GM18520 (cell line): Measurements from ENCODE around the gene TMEM147.

Experiments used
- ATAC-seq: cut with Tn5 transposase; IDR thresholded peaks from one replicate; pipeline ENCODE4 v1.9.1; 2021; ENCODE audit not compliant: unreplicated experiment

TMEM147 gene

GRCh38 chr19:35545855-35546381 lies 492 bp downstream of the TMEM147 start:
- ATAC-seq, result peak; percentile 37

DNA sequence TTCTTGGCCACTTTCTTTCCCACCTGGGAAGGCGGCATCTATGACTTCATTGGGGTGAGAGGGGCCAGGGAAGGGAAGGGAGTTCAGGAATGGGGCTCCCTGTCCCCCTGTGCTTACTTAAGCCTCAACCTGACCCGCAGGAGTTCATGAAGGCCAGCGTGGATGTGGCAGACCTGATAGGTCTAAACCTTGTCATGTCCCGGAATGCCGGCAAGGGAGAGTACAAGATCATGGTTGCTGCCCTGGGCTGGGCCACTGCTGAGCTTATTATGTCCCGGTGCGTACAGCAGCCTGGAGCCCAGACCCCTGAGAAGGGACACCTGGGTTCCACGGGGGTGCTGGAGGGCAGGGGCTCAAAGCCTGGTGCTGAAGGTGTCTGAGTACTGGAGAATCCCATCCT lies 1.1 kb downstream of the TMEM147 start:
- ATAC-seq, result no peak

GRCh38 chr19:35549174-35549788 lies 3.9 kb downstream of the TMEM147 start:
- no peak for ATAC-seq

GRCh38 chr19:35549879-35550523 lies 4.6 kb downstream of the TMEM147 start:
- no peak for ATAC-seq

- ATAC-seq, result no peak
These were observed 5.8 kb downstream of the TMEM147 start for GRCh38 chr19:35551091-35551810.

DNA sequence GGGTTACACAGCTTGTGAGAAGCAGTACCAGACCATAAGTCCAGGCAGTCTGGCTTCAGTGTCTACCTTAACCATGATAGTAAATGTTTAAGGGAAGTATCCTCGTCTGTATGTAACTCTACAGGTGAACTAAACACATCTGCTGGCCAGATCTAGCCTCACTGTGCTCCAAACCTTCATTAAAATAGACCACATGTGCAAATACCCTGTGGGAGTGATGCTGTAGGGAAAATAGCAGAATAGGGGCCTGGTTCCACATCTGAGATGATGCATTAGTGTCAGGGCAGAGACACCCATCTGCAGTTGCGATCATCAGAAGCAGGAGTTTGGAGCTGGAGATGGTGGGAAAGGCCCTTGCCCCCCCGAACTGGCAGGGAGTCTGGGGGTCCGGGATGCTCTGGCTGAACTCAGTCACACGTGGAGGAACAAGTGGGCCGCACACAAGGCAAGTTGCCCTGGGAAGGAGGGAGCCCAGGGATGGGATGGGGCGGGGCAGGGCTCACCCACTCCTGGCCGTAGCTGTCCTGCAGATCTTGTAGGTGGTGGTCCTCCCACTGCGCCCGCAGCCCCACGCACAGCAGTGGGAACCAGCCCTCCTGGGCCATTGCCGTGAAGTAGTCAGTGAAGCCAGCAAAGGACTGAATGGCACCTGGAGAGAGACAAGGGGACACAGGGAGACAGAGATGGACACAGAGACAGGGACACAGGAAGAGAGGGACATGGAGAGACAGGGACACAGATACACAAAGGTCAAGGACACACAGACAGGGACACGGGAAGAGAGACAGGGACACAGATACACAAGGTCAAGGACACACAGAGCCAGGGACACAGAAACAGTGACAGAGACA lies 7.3 kb downstream of the TMEM147 start:
- no peak for ATAC-seq

DNA sequence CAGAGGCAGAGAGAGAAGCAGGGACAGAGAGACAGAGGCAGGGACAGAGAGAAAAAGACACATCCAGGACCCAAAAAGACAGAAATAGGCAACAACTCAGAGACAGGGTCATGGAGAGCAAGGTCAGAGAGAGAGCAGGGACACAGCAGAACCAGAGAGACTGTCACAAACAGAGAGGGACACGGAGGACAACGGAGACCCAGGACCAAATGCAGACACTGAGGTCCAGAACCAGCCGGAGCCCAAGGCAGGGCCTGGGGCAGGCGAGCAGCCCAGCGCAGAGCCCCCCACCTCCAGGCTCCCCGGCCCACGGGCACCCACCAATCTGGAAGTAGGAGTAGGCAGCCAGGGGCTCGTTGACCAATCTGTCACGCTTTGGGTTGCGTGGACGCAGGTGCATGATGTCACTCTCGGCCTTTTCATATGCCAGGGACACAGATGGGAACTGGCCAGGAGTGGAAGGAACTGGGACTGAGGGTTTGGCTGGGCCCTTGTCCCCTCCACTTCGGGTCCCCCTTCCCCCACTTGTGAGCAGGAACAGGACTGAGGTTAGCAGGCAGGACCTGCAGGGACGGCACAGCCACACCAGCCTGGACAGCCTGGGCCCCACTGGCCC lies 8.1 kb downstream of the TMEM147 start:
- ATAC-seq, result no peak

GRCh38 chr19:35554076-35554475 lies 8.7 kb downstream of the TMEM147 start:
- ATAC-seq, result no peak

DNA sequence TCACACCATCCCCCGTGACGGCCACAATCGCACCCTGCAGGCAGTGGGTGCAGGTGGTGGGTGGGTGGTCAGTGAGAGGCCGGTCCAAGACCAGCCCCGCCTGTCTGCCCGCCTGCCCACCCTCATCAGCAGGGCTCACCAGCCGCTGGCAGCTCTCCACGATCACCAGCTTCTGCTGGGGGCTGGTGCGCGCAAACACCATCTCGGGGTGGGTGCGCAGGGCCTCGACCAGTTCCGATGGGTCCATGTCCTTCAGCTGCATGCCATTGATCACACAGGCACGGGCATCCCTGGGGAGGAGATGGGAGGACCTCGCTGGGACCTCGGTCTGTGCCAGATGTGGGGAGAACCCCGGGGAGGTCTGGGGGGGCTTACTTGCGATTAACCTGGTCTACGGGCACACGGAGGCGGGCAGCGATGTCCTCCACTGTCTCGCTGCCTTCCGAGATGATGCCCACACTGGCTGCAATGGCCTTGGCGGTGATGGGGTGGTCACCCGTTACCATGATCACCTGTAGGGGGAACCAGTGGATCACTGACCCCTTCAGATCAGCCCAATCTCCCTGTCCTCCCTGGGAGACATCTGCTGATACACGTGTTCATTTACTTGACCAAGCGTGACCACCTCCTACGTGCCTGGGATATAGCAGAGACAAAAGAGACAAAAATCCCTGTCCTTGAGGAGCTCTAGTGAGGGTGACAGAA lies 10.0 kb downstream of the TMEM147 start:
- ATAC-seq, result no peak

- no peak for ATAC-seq
These were observed 10.7 kb downstream of the TMEM147 start for GRCh38 chr19:35556025-35556590.

DNA sequence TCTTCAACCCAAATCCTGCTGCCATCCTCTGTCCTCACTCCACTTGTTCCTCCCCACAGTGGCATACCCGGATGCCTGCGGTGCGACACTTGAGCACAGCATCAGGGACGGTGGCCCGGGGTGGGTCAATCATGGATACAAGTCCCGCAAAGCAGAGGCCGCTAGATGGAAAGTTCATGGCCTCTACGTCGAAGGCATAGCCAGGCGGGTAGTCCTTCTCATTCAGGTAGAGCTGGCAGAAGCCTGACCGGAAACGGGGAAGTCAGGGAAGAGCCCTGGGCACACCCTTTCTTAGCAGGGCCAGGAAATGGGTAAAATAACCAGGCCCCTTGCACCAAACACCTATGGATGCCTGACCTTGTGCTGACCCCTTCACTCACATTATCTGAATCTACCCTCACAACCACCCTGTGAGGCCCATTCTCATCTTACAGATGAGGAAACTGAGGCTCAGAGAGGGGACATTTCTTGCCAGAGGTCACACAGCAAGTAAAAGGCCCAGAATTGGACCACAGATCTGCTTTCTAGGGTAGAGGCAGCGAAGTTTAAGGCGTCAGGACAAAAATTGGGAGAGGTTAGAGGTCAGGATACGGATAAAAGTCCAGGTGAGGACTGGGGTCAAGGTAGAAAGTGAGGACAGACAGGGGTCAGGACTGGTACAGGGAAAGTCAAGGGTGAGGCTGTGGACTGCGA lies 11.6 kb downstream of the TMEM147 start:
- no peak for ATAC-seq

DNA sequence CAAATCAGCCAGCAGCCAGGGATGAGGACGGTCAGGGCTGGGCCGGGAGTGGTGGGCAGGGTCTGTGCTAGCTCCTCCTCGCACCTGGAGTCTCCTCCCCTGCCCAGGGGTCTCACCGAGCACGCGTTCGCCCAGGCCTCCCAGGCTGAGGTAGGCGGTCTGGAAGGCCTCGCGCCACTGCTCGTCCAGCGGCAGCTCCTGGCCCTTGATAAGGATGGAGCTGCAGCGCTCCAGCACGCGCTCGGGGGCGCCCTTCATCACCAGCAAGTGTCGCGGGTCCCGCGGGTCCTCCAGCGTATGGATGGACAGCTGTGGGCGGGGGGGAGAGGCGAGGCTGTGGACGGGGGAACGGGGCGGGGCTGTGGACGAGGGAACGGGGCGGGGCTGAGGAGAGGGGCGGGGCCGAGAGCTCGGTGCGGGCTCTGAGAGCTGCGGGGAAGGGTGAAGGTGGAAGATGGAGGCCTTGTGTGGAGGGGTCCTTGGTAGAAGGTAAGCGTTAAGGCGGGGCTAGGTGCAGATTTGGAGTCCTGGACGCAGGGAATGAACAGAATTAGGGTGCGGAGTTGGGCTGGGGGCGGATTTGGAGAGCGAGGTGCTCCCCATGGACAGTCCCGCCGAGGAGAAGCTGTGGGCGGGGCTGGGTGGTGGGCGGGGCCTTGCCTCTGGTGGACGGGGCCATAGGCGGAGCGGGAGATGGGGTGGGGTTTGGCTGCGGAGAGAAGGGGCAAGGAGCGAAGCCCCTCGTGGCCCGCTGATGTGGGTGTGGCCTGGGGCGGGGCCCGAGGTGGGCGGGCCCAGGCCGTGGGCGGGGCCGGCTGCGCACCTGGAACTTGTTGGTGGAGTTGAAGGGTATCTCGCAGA lies 12.3 kb downstream of the TMEM147 start:
- ATAC-seq, result no peak

DNA sequence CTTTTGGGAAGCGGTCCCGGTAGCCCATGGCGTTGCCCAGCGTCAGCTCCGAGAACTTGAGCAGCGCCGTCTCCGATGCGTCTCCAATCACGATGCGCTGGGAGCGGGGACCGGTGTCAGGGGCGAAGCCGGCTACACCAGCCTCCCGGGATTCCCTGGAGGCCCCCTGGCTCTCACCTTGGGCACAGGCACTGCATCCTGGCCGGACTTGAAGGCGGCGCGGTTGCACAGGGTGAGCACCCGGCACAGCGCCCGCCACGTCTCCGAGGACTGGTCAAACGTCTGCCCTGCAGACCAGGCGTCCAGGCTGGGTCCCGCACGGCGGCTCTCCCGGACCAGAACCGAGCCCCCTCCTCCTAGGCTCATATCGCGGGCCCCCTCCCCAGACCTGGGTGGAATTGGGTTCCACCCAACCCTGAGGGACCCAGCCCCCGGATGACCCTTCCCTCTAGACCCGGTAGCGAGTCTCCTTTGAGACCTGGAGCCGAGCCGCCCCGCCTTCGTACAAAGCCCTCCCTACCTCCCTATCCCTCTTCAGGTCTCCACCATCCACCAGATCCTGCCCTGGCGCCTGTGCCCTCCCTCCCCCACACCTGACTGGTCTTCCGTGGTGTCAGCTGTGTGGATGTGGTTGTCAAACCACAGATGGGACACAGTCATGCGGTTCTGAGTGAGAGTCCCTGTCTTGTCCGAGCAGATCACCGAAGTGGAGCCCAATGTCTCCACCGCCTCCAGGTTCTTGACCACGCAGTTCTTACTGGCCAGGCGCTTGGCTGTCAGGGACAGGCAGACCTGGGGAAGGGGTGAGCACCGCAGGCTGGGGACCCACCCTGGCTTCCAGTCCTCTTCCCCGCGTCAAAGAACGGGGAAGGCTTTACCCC lies 13.2 kb downstream of the TMEM147 start:
- ATAC-seq, result no peak

DNA sequence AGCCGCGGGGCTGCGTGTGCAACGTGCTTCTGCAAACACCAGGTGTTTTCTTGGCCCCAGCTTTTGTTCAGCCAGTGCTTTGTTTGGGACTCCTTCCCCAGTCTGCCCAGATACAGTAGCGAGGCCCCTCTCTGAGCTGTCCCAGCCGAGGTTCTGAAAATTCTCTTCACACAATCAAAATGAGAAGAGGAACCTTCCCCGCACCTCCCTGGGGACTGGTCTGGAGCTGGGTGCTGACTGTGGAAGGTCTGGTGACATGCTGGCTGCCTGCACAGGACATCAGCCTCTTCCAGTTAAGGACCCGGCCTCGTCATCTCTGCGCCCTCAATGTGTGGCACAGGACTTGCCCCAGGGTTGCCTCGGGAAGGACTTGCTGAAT lies 13.8 kb downstream of the TMEM147 start:
- no peak for ATAC-seq

- no peak for ATAC-seq
These were observed 14.4 kb downstream of the TMEM147 start for GRCh38 chr19:35559781-35560180.

DNA sequence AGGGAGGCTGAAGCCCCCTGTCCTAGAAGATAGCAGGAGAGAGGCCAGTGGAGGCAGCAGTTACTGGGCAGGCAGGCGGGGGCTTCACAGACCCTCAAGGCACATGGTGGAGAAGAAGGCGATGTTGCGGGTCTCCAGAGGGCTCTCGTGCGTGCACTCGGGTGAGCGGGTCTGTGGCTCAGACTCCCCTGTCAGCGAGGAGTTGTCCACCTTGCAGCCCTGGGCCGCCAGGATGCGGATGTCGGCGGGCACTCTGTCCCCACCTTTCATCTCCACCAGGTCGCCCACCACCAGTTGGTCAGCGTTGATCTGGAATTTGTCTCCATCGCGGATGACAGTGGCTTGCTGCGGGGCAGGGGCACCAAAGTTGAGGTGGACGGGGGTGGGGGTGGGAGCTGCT lies 14.8 kb downstream of the TMEM147 start:
- no peak for ATAC-seq

DNA sequence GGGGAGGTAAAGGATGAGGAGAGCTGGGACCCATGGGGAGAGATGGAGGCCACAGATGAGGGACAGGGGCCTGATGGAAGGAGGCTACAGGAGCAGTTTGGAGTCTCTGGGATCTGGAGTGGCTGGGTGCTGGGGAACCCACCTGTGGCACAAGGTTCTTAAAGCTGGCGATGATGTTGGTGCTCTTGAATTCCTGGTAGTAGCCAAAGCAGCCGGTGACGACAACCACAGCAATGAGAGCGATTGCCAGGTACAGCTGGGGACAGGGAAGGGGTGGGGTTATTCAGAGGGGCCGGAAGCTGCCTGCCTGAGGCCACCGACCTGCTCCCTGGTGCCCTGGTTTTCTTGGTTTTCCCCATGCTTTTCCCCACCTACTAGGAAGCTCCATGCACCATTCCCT lies 15.3 kb downstream of the TMEM147 start:
- no peak for ATAC-seq
